Stimulated activated CD8-positive, alpha-beta memory T cell treated with anti-CD3 and anti-CD28 coated beads, Interleukin-7, amount 100 ng/mL, for 24 hours (primary cell): Measurements from ENCODE around the gene TOB2.
"Not testable (repeated sequence)": the region's sequence is repeated elsewhere in the genome, so short reads cannot be mapped to it uniquely, and the experiment has no call there.

ENCODE experiments used
- DNase-seq: peaks from one replicate; pipeline ENCODE4 v3.0.0-alpha.2; 2020; ENCODE audit warnings: low read depth

The TOB2 gene

GRCh38 chr22:41429232-41429950, 17.2 kb downstream of the TOB2 start:
- DNase-seq = no peak

DNA sequence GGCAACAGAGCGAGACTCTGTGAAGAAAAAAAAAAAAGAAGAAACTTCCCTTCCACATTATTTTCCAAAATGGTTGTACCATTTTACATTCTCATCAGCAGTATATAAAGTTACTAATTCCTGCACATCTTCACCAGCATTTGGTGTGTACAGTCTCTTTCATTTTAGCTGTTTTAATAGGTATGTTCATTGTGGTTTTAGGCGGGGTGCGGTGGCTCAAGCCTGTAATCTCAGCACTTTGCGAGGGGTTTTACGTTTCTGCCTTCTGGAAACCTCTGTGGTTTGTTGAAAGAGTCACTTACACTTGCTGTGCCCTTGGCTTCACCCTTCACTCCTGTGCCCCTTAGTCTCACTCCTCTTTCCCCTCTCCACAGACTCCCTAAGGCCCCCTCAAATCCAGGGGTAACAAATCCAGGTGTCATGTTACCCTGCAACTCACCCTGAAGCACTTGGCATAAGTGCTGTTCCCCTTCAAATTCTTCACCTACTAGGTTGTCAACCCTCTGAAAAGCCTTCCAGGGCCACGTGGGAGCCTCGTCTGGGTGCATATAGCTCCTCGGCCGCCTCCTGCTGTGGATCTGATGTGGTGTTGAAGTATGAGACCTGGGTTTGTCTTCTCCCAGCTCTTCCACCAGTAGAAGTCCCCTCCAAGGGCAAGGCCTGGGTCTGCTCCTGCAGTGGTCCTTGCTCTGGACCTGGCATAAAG, 20.8 kb downstream of the TOB2 start:
- DNase-seq = no peak

- DNase-seq = no peak
Observed at GRCh38 chr22:41418717-41419116, 27.9 kb downstream of the TOB2 start.

DNA sequence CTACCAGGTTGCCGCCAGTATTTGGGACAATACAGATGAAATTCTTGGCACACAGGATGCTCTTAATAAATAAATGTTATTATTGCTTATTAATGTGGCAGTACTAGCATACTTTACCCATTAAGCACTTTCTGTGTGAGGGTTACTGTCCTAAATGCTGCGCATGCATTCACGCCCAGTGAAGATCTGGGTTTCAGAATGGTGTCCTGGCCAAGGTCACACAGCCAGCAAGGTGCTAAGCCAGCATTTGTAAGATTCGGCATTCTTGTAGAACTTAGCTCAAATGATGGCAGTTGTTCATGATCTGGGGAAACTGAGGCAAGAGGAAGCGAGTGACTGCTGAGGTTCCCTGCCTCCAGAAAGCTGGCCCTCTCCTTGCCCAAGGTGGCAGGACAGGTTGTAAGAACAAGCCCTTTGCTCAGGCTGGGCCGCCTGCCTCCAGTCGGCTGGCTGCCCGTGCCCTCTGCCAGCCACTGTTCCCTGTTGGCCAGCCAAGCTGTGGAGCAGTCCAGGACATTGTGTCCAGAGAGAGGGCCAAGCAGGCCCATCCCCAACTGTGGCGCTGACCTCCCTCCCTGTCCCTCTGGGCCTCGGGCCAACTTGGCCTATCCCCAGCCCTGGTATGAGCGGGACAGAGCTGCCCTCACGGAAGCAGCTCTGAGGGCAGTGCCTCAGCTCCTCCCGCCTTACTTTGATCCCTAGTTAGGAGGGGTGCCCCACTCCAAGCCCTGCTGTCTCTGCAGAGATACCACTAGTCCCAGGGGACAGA, 28.8 kb downstream of the TOB2 start:
- no peak for DNase-seq

DNA sequence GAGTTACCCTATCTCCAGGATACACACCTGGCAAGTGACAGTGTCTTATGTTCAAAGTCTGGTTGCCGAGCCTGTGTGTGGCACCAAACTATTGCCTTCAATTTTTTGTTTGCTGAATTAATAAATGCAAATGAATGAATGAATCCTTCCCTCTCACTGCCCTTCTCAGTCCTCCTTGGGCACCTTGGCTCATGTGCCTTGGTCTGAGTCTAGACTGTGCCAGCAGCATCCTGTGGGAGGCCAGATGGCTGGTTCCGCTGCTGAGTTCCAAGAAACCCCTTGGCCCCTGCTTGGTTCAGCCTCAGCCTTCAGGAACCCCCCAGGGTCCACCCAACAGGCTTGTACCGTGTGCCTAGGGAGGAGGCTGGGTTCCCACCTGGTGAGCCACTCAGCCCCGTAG, 31.0 kb downstream of the TOB2 start:
- no peak for DNase-seq

GRCh38 chr22:41411021-41411851, 35.4 kb downstream of the TOB2 start:
- DNase-seq = no peak

DNA sequence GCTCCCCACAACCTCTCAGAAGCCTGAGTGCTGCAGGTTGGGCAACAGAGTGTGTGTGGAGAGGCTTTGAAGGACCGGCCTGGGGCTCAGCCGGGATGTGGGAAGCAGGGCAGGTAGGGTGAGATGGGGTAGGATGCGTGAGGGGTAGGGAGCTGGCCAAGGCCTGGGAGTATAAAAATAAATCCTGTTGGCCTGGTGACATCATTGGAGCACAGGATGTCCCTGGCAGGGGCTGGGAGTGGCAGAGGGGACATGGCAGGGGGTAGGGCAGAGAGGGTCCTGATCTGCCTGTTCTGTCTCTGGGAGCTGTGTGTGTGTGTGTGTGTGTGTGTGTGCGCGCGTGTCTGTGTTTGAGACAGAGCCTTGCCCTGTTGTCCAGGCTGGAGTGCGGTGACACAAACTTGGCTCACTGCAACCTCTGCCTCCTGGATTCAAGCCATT, 36.3 kb downstream of the TOB2 start:
- DNase-seq = no peak

GRCh38 chr22:41408665-41409064, 37.9 kb downstream of the TOB2 start:
- no peak for DNase-seq

GRCh38 chr22:41407433-41407832, 39.2 kb downstream of the TOB2 start:
- DNase-seq = no peak

DNA sequence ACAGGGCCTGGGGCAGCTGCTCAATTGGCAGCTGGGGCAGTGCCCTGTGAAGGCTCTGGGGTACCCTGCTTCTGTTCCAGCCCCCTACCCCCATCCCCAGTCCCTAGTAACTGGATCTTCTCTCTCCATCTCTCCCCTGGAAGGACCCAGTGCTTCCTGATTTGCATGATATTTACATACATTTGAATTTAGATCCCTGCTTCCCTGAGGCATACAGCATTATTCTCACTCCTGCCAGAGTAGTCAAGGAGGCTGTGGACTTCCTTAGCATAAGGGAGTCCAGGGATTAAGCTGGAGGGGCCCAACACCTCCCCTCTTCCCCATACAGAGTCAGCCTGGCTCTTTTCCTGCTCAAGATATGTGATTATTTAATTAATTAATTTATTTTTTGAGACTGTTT, 40.2 kb downstream of the TOB2 start:
- DNase-seq = no peak

- DNase-seq = peak; percentile 3
Observed at GRCh38 chr22:41405588-41405987, 41.0 kb downstream of the TOB2 start.

- DNase-seq = peak; percentile 59
Observed at GRCh38 chr22:41403532-41404318, 42.9 kb downstream of the TOB2 start.

GRCh38 chr22:41402851-41403250, 43.8 kb downstream of the TOB2 start:
- not testable (repeated sequence) for DNase-seq

- no peak for DNase-seq
Observed at GRCh38 chr22:41401781-41402648, 44.6 kb downstream of the TOB2 start.

DNA sequence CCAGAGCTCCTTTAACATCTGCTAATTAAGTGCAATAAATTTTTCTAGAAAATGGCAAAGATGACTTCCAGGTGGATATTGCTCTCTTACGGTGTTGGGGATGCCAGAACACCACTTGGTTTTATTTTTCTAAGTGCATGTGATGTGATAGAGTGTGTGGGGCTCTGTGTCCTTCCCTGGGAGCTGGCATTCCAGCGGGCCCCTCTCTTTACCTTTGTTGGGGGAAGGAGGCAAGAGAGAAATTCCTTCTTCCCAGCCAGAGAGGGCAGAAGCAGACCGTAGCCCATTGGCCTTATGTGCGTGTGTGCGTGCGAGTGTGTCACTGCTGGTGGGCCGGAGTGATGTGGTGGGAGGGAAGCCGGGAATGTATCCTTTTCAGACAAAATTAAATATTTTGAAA, 47.7 kb downstream of the TOB2 start:
- no peak for DNase-seq

DNA sequence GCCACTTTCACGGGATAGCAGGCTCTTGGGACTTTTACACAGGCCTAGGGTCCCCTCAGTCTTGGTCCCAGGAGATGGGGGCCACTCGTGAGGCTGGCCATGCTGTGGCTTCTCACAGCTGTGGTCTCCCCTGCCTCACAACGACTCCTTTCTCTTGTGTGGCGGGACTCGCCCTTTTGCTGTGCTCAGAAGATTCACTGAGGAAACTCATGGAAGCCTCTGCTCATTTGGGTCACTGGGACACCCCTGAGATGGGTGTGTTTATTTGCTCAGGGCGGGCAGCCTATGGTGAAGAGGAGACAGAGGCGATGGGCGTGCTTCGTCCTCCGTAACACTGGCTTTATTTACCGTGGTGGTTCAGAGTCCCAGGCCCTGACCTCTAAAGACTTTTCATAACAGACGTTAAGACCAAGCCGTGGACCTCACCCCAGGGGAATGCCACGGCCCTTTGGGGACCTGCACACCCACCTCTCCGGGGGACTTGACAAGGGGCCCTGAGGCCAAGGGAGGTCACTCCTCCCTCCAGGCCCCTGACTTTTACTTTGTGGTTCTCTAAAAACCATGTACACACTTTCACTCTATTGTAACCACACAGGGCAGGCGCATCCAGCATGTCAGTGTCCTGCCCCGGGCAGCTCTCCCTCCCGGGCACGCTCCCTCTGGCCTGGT, 49.3 kb downstream of the TOB2 start:
- DNase-seq = no peak

- DNase-seq = no peak
Observed at GRCh38 chr22:41395531-41396240, 50.9 kb downstream of the TOB2 start.

DNA sequence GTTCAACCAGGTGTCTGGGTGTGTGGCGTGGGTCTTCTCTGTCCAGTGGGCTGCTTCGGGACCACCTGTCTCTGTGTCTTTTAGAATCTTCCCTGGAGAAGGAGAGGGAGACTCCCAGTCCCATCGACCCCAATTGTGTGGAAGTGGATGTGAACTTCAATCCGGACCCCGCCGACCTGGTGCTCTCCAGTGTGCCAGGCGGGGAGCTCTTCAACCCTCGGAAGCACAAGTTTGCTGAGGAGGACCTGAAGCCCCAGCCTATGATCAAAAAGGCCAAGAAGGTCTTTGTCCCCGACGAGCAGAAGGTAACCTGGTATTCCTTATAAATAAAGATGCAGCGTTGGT, 52.6 kb downstream of the TOB2 start:
- DNase-seq = no peak

DNA sequence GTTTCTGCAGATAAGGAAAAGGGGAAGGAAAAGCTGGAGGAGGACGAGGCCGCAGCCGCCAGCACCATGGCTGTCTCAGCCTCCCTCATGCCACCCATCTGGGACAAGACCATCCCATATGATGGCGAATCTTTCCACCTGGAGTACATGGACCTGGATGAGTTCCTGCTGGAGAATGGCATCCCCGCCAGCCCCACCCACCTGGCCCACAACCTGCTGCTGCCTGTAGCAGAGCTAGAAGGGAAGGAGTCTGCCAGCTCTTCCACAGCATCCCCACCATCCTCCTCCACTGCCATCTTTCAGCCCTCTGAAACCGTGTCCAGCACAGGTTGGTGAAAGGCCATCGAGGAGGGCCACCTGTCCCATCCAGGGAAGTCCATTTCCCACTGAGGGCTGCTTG, 59.3 kb downstream of the TOB2 start:
- no peak for DNase-seq
